ENCODE data around the gene ULK4.

The ULK4 gene

GRCh38 chr3:41224120-41224806, 737.6 kb downstream of the ULK4 start:
- DNase-seq (ENCODE audit: low read depth, low spot score) = peak; percentile 75

- DNase-seq (ENCODE audit: low read depth, low spot score) = no peak
These were observed 738.2 kb downstream of the ULK4 start for GRCh38 chr3:41223691-41224090.

GRCh38 chr3:41223078-41223477, 738.8 kb downstream of the ULK4 start:
- no peak for DNase-seq (ENCODE audit: low read depth, low spot score)

GRCh38 chr3:41222501-41222900, 739.4 kb downstream of the ULK4 start:
- no peak for DNase-seq (ENCODE audit: low read depth, low spot score)

GRCh38 chr3:41222012-41222411, 739.9 kb downstream of the ULK4 start:
- no peak for DNase-seq (ENCODE audit: low read depth, low spot score)

- DNase-seq (ENCODE audit: low read depth, low spot score) = no peak
These were observed 740.8 kb downstream of the ULK4 start for GRCh38 chr3:41220906-41221677.

- no peak for DNase-seq (ENCODE audit: low read depth, low spot score)
These were observed 742.5 kb downstream of the ULK4 start for GRCh38 chr3:41219424-41219823.

GRCh38 chr3:41216993-41217392, 744.9 kb downstream of the ULK4 start:
- no peak for DNase-seq (ENCODE audit: low read depth, low spot score)

GRCh38 chr3:41216422-41216821, 745.5 kb downstream of the ULK4 start:
- no peak for DNase-seq (ENCODE audit: low read depth, low spot score)

- DNase-seq (ENCODE audit: low read depth, low spot score) = no peak
These were observed 748.3 kb downstream of the ULK4 start for GRCh38 chr3:41213588-41213987.

GRCh38 chr3:41212088-41212487, 749.8 kb downstream of the ULK4 start:
- DNase-seq (ENCODE audit: low read depth, low spot score) = no peak

- DNase-seq (ENCODE audit: low read depth, low spot score) = no peak
These were observed 750.9 kb downstream of the ULK4 start for GRCh38 chr3:41210966-41211365.

GRCh38 chr3:41209646-41210045, 752.3 kb downstream of the ULK4 start:
- no peak for DNase-seq (ENCODE audit: low read depth, low spot score)

- DNase-seq (ENCODE audit: low read depth, low spot score) = no peak
These were observed 753.2 kb downstream of the ULK4 start for GRCh38 chr3:41208507-41209220.

- DNase-seq (ENCODE audit: low read depth, low spot score) = no peak
These were observed 754.5 kb downstream of the ULK4 start for GRCh38 chr3:41207355-41207754.

- no peak for DNase-seq (ENCODE audit: low read depth, low spot score)
These were observed 756.3 kb downstream of the ULK4 start for GRCh38 chr3:41205591-41205990.

- no peak for DNase-seq (ENCODE audit: low read depth, low spot score)
These were observed 757.5 kb downstream of the ULK4 start for GRCh38 chr3:41204369-41204768.

GRCh38 chr3:41202834-41203345, 759.0 kb downstream of the ULK4 start:
- DNase-seq (ENCODE audit: low read depth, low spot score) = peak; percentile 69

GRCh38 chr3:41202075-41202833, 759.6 kb downstream of the ULK4 start:
- DNase-seq (ENCODE audit: low read depth, low spot score) = peak; percentile 28

- peak; percentile 71 for DNase-seq (ENCODE audit: low read depth, low spot score)
These were observed 761.3 kb downstream of the ULK4 start for GRCh38 chr3:41200669-41201021.

GRCh38 chr3:41199866-41200668, 761.8 kb downstream of the ULK4 start:
- DNase-seq (ENCODE audit: low read depth, low spot score) = peak; percentile 58

Measured in astrocyte of the hippocampus (primary cell).